ENCODE measurements around the gene MYCN.

GRCh38 chr2:15993666-15994065 lies 53.3 kb downstream of the MYCN start:
- TF ChIP-seq CTCF (IDR thresholded peaks at IDR 0.05), result no peak
- TF ChIP-seq POLR2A (IDR thresholded peaks at IDR 0.05), result no peak

All from ovary (tissue), 3 donors.